Activated B cell treated with CpG ODN at 0.5 μM for 24 hours (primary cell): ENCODE measurements around the gene CHMP6. TPM values are rescaled to one million over a fixed set of nuclear protein-coding genes. Genes with fewer than 3 reads are reported as not detected.

Source experiments
- ATAC-seq: fragments of 200-7000 bp; cut with Tn5 transposase; one replicate; pipeline ENCODE4 v1.10.0; 2021; ENCODE audit warnings: low read depth, mild to moderate bottlenecking, moderate library complexity
- CTCF ChIA-PET: fragments of 350-600 bp; sonication (Branson Sonifier 250); formaldehyde crosslinking; loops from one replicate; lab custom pipeline; 2021; ENCODE audit warnings: antibody characterized with exemption; lab: Charles Lee
- POLR2A ChIA-PET: fragments of 350-600 bp; sonication (Branson Sonifier 250); formaldehyde crosslinking; loops from one replicate; lab custom pipeline; 2021; ENCODE audit warnings: antibody characterized with exemption; lab: Charles Lee
- DNase-seq: peaks from one replicate; pipeline ENCODE4 v3.0.0; 2022
- H3K27ac Mint-ChIP-seq: one replicate; pipeline ENCODE4 v1.8.0; 2020; ENCODE audit warnings: mixed read lengths
- H3K27me3 Mint-ChIP-seq: one replicate; pipeline ENCODE4 v1.8.0; 2021; ENCODE audit warnings: mixed read lengths
- H3K36me3 Mint-ChIP-seq: one replicate; pipeline ENCODE4 v1.8.0; 2021; ENCODE audit warnings: low read depth, mixed read lengths
- H3K4me1 Mint-ChIP-seq: one replicate; pipeline ENCODE4 v1.8.0; 2021; ENCODE audit warnings: mixed read lengths
- H3K4me3 Mint-ChIP-seq: one replicate; pipeline ENCODE4 v1.8.0; 2020; ENCODE audit warnings: mild to moderate bottlenecking, mixed read lengths
- H3K9me3 Mint-ChIP-seq: one replicate; pipeline ENCODE4 v1.8.0; 2020; ENCODE audit warnings: mixed read lengths
- CTCF ChIP-seq: fragments of 200-600 bp; IDR thresholded peaks from one replicate; pipeline ENCODE4 v1.8.0; 2022; ENCODE audit warnings: antibody characterized with exemption, mild to moderate bottlenecking
- intact Hi-C: fragments of 100-400 bp; cut with micrococcal nuclease; formaldehyde crosslinking; loops from one replicate; pipeline ENCODE4 v1.15.1; 2024
- total RNA-seq: library from RNA; stranded (reverse); gene quantifications from 2 replicates; pipeline ENCODE4 v1.2.3, GENCODE V29; 2022

Gene CHMP6
- total RNA-seq, 1 donor from 2014 or later, result 36.6 TPM

- ATAC-seq, result no peak
- ChIA-PET CTCF (no interaction called here), POLR2A (no interaction called here)
- intact Hi-C loops, result loop anchor here (5.0 kb wide), 1 partner anchor 785 kb away; no protein-coding TSS in a partner anchor
- Mint-ChIP-seq H3K4me1 (peaks cover 17% of the 10 kb centered on the region), H3K36me3 (no peaks in the 10 kb centered on the region), H3K4me3 (no peak overlapping the region), H3K27ac (no peak overlapping the region), H3K9me3 (no peaks in the 10 kb centered on the region), H3K27me3 (peaks cover 15% of the 10 kb centered on the region)
- DNase-seq, result no peak
- no peak for TF ChIP-seq CTCF
These were observed 9.1 kb upstream of the CHMP6 start for GRCh38 chr17:80982426-80982974.

GRCh38 chr17:80983545-80983944 lies 8.1 kb upstream of the CHMP6 start:
- Mint-ChIP-seq H3K27ac (no peak overlapping the region), H3K27me3 (peaks cover 15% of the 10 kb centered on the region), H3K4me3 (no peak overlapping the region), H3K9me3 (no peaks in the 10 kb centered on the region), H3K4me1 (peaks cover 26% of the 10 kb centered on the region), H3K36me3 (no peaks in the 10 kb centered on the region)
- CTCF ChIA-PET, result no interaction called here
- DNase-seq (no peak), ATAC-seq (no peak)
- TF ChIP-seq CTCF, result no peak
- POLR2A ChIA-PET, result no interaction called here
- intact Hi-C loops, result loop anchor here (5.0 kb wide), 1 partner anchor 786 kb away; no protein-coding TSS in a partner anchor

- peaks cover 10% of the 10 kb centered on the region for H3K27me3 Mint-ChIP-seq
- H3K27ac Mint-ChIP-seq, result no peak overlapping the region
- no peak for DNase-seq
- peaks cover 34% of the 10 kb centered on the region for H3K4me1 Mint-ChIP-seq
- no peak for TF ChIP-seq CTCF
- CTCF ChIA-PET, result interaction anchor here (1.7 kb wide), 1 partner anchor 39 kb away, joined by 5 read pairs; no protein-coding TSS in a partner anchor
- intact Hi-C loops, result loop anchor here (5.0 kb wide), 1 partner anchor 787 kb away; no protein-coding TSS in a partner anchor
- H3K9me3 Mint-ChIP-seq, result no peaks in the 10 kb centered on the region
- POLR2A ChIA-PET, result interaction anchor here (0.7 kb wide), 1 partner anchor 84 kb away, joined by 3 read pairs; no protein-coding TSS in a partner anchor
- H3K36me3 Mint-ChIP-seq, result no peaks in the 10 kb centered on the region
- H3K4me3 Mint-ChIP-seq, result no peak overlapping the region
- no peak for ATAC-seq
These were observed 6.9 kb upstream of the CHMP6 start for GRCh38 chr17:80984749-80985148.

- CTCF ChIA-PET, result no interaction called here
- DNase-seq (no peak), ATAC-seq (no peak)
- Mint-ChIP-seq H3K27ac (no peak overlapping the region), H3K27me3 (no peaks in the 10 kb centered on the region), H3K9me3 (no peaks in the 10 kb centered on the region), H3K4me3 (no peak overlapping the region), H3K36me3 (no peaks in the 10 kb centered on the region), H3K4me1 (peaks cover 34% of the 10 kb centered on the region)
- POLR2A ChIA-PET, result interaction anchor here (0.7 kb wide), 2 partner anchors 16 to 559 kb away, joined by 6 read pairs; no protein-coding TSS in a partner anchor
- intact Hi-C loops, result no loop called here
- no peak for TF ChIP-seq CTCF
These were observed 5.6 kb upstream of the CHMP6 start for GRCh38 chr17:80986046-80986445.

GRCh38 chr17:80986816-80987475 lies 4.7 kb upstream of the CHMP6 start:
- intact Hi-C loops, result no loop called here
- Mint-ChIP-seq H3K4me3 (peak overlapping the region; percentile 24), H3K36me3 (no peaks in the 10 kb centered on the region), H3K27me3 (no peaks in the 10 kb centered on the region), H3K9me3 (no peaks in the 10 kb centered on the region), H3K4me1 (peaks cover 34% of the 10 kb centered on the region), H3K27ac (peak overlapping the region; percentile 12)
- ATAC-seq (no peak), DNase-seq (no peak)
- CTCF ChIA-PET, result interaction anchor here (0.7 to 2.0 kb wide), 3 partner anchors 115 to 507 kb away, joined by 3 to 6 read pairs (median 3); no protein-coding TSS in a partner anchor
- POLR2A ChIA-PET, result no interaction called here
- TF ChIP-seq CTCF, result no peak
